Stimulated activated CD4-positive, alpha-beta T cell treated with anti-CD3 and anti-CD28 coated beads, TNF-alpha, amount 100 ng/mL, for 1 hour (primary cell): ENCODE data around the gene IMPG1.
"Not testable (repeated sequence)": the region's sequence is repeated elsewhere in the genome, so short reads cannot be mapped to it uniquely, and the experiment has no call there.

Experiments used
- DNase-seq, 3 donors: peaks; one replicate each; pipeline ENCODE4 v3.0.0-alpha.2; 2020; ENCODE audit warnings: low read depth in 3 of 3, low spot score in 1 of 3

Gene IMPG1

DNA sequence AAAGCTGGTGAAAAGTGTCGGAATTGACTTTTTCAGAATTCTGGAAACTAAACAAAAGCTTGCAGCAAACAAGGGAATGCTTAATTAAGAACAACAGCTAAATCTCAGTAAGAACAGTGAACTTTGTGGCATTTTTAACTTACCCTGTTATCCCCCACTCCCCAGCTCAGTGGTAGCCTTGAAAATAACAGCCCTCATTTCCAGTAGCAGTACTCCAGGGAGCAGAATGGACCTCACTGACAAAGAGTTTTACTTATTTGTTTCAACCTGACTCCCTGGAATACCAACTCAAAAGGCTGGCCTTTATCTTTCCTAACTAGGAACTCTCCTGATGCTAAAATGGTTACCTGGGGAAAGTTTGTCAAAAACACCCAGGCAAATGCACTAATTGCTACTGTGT lies 108.9 kb downstream of the IMPG1 start:
- DNase-seq, result no peak

DNA sequence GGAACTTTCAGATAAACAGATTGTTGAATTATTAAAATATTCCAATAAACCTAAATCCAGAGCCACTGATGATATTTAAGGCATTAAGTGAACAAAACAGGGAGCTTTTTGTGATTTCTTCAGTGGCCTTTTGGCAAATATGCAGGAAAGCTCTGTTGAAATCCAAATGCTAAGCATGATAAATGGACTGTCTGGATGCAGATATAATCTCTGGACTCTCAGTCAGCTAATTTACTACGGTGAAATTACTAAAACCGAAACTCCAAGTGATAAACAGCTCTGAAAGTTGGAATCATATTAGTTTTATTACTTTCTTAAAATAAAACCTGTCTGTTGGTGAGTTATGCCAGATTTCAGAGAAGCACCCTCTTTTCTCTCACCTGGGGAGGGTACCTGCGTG lies 120.3 kb downstream of the IMPG1 start:
- DNase-seq, result no peak

DNA sequence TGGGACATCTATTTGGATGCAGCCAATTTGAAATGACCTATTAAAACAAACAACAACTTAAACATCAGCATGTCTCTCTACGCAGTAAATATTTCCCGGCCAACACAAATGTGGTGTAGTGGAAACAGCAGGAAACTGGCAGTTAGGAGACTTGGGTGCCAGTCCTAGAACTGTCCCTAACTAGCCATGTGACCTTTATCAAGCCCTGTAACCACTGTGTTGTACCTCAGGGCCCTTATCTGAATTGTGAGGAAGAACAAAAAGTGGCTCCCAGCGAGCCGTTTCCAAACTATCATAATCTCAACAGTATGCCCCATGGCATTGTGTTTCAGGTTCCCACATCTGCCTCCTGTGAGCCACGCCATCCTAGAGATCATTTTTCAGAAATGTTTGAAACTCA lies 124.5 kb downstream of the IMPG1 start:
- no peak for DNase-seq

DNA sequence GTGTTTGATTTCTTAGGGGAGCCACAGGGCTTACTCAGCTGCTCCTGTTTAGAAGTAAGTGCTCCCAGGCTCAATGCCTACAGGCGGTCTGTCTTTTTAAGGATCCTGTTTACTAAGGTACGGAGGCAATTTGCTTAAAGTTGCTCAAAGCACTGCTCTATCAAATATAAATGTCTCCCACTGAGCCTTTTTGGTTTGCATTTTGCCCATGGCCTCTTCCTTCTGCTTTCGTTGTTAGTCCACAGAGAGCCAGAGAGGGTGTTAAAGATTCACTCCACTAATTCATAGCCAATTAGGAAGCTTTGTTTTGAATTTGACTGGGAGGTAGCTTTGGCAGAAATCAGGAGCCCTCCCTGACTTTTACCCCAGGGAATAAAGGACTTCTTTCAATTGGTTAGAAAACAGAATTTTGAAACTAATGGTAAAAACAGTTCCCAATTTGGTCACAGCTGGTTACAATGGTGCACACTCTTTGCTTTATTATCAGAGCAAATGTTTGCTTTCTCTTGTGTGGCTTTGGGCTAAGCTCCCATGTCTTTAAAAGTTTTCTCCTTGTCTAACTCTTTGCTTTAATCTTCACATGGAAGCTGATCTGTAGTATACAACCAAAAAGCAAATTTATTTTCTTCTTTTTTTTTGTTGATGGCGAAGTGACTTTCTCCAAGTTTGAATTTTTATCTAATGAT lies 126.2 kb downstream of the IMPG1 start:
- no peak for DNase-seq

DNA sequence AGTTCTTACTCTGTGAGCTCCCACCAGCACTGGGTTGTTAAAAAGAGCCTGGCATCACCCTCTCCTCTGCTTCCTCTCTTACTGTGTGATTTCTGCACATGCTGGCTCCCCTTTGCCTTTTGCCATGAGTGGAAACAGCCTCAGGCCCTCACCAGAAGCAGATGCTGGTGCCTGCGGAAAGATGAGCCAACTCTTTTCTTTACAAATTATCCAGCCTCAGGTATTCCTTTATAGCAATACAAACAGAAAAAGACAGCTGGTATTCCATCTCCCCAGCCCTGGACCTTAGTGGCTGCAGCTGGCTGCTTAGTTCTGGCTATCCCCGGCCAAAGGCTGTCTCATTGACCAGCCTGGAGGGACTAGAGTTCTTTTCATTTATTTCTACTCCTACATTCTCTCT lies 129.1 kb downstream of the IMPG1 start:
- no peak for DNase-seq

DNA sequence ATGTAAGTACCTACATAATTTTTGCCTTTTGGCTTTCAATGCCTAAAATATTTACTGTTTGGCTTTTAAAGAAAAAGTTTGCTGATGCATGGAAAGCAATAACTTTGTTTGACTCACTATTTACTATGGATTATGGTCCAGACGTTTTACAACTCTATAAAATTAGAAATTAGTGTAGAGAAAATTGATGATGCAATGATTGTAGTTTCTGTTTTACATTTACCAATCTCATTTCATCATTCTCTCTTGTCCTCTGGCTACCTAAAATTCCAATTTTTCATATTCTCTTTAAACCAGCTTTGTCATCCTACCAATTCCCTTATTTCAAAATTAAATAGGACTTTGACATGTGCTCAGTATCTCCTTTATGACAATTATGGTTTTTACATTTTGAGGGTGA lies 131.0 kb downstream of the IMPG1 start:
- no peak for DNase-seq

DNA sequence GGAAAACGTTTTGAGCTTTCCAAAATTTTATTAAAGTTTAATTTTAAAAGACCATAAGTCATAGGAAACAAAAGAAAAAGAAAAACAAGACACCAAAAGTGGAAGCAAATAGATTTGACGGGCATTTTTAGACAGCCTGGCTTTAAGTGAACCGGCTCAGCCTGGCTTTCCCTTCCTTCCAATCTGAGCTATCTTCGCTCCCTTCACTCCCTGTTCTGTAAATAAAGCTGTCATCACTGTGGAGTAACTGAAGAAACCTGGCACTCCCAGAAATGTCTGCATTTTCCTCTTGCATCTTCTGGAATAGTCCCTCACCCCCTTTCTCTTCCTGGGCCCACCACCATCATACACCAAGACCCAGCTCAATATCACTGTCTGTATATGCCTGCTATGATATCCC lies 131.9 kb downstream of the IMPG1 start:
- DNase-seq, result no peak

DNA sequence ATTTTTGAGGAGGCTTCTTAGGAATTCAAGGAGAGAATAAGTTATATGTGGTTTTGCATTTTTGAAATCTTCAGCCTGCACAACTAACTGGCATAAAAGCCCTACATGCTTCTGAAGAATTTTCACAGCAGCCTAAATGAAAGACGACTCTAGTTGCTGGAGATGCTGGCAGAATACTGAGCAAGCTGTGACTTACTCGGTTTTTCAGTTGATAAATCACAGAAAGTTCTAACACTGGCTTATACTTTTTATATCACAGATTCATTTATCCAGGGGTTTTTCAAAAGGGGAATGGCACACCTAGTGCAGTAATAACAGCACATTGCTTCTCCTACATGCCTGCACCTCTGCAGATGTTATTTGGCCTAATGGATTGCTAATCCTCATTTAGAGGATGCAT lies 134.6 kb downstream of the IMPG1 start:
- no peak for DNase-seq

DNA sequence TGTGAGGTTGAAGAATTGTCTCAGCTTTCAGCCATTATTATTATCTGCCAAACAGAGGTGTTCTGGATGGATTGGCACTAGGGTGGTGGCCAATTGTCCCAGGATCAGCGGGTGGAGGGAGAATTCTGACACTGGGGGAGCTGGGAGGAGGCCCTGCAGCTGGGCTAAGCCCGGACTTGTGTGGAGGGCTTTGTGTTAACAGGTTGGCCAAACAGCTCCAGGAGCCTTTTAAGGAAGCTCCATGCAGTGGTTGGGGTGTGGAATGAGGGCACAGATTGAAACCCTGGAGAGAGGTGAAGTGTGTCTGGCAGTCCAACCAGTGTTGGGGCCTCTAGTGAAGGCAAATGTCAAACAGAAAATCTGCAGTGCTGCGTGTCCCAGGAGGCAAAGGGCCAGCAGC lies 135.8 kb downstream of the IMPG1 start:
- DNase-seq, result no peak

DNA sequence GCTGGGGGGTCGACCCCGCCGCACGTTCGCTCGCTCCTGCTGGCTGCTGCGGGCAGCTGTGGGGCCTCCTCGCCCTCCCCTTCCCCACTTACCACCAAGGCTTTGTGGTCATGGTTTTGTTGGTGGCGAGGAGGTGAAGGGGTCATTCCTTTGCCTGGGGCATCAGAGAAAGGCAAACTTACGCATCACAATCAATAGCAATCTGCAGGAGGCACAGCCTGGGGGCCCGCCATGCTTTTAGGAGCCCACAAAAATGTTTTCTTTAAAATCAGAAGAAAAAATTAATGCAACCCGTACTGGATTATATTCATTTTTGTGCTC lies 137.0 kb downstream of the IMPG1 start:
- no peak for DNase-seq

DNA sequence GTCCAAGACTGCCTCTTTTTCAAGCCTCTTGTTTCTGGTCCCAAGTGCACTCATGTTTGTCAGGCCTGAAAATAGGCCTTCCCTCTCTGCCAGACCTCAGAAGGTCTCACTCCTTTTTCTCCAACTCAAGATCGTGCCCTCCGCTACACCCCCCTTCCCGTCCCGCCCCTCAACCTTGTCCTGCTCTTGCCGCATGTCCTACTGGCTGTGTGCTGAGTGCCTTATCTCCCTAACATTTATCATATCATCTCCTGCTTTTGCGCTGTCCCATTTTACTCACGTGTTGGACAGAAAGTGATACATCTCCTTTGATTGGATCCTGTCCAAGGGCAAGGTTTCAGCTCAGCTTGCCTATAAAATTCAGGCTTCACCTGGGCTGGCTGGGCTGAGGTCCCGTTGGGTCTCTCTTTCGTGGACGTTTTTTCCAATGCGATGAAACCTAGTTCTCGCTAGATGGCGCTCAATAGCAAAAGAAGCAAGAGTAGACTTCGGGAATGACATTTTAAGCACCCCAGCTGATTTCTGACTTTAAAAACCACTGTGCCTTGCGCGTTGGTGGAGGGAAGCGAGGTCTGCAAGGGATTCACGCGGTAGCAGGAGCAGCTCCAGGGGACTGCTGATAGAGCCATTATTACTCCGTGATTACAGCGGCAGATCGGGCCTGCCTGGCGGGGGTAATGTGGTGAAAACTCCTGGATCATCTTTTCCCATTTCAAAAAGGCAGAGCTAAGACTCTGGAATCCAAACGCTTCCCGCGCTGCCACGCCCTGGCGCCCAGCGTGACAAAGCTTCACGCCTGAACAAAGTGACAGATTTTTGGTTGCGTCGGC lies 137.6 kb downstream of the IMPG1 start:
- no peak for DNase-seq

DNA sequence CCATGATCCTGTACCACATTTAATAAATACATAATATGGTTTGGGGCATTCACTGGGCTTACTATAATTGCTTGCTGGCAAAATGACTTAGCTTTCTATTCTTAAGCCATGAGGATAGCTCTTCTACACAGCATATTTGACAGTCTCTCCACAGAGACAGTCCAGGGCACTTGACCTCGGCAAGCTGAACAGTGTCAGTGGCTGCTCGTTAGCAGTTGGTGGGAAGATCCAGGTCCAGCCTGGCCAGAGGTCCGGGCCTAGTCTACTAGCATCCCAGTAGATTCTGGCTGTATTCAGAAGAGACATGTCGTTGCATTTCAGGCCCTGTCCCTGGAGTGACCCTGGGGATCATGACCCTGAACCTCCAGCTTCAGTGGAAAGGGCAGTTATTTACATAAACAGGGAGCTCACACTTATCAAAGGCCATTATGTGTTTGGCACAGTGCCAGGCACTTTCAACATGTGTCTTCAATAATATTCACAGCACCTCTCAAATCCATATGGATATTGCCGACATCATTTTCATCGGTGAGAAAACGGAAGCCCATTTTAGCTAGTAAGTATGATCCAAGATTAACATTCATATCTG lies 139.0 kb downstream of the IMPG1 start:
- DNase-seq, result no peak

DNA sequence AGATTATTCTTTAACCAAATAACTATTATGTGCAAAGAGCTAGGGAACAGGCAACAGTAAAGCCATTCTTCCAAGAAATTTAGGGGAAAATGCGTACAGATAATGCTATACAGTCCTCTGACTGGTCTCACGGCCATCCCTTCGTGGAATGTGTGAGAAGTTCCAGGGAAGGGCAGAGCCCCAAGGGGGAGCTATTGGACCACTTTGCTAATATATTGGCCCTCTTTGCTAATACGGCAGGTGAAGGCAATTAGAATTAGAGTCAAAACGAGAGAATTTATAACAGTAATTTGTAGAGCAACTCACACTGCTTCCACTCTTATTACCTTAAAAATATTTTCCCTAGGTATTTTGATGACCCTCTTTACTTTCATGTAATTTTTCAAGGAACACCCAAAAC lies 140.4 kb downstream of the IMPG1 start:
- no peak for DNase-seq

DNA sequence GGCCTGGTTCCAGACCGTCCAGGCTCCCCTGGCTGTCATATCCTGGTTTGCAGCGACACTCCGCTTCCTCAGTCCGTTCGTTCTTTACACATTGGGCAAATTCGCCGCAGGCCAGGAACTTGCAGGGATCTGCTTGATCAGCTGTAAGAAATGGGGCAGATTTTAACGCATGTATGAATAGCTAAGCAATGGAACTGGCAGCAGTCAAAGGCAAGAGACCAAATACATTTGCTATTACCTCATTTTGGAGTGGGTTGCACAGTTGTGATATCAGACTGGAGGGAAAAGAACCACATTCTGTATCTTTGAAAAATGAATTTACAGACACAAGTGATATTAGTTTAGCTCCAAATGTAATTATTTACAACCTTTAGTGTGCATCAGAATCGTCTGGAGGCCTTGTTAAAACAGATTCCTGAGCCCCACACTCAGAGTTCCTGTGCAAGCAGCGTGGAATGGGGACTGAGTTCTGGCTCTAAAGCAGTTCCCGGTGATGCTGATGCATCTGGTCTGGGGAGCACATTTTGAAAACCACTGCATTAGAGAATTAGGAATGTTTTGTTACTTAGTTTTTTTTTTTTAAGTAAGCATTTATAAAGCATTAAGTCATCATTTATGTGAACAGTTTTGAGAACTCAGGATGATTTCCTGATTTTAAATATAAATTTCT lies 141.3 kb downstream of the IMPG1 start:
- DNase-seq, result no peak

DNA sequence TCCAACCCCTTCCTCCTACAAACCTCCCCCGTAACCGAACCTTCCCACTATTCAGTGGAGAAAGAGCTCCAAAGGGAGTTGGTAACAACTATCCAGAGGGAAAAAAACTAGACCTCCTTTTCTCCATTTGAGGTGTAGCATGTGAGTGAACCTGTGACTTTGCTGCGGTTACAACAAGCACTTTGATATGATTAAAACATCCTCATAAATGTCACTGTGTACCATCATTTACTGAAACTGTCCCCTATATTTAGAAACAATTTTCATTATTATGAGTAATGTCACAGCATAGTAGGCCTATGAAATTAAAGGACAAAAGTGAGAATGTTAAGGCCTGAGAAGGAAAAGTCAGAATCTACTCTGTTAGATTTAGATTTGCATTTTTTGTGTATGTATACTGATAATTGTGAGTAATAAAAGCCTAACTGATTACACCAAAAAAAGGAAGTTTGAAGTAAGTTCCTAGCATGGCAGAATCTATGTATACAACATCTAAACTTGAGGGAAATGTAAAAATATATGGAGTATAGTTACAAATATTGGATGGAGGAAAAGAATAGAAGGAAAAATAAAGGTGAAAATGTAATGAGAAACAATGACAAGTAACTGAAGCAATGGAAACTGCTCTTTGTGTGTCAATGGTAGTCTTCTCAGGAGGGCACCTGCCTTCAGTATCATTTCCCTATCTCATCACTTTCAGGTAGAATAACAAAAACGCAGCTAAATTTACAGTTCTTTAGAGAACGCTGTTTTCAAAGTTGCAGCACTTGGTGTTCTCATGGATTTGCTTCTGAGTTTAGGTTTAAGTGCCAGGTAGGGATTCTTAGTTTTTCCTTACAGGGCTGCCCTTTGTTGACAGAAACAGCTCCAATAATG lies 145.9 kb downstream of the IMPG1 start:
- DNase-seq, result no peak

DNA sequence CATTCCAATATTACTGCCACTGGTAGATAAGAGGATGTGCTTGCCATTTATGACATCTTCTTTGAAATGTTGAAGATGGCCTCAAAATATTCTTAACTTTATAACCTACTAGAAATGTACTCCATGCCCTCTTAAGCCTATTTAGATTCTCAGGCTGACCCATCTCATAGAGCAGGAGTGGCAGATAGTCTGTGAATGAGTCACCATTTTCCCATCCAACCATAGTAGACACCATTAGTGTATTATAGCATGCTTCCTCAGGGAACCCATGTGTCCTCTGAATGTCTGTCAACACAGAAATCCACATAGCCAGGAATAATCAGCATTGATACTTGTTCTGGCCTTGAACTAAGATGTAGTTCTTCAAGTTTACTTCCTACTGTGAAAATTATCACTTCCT lies 150.2 kb downstream of the IMPG1 start:
- no peak for DNase-seq

DNA sequence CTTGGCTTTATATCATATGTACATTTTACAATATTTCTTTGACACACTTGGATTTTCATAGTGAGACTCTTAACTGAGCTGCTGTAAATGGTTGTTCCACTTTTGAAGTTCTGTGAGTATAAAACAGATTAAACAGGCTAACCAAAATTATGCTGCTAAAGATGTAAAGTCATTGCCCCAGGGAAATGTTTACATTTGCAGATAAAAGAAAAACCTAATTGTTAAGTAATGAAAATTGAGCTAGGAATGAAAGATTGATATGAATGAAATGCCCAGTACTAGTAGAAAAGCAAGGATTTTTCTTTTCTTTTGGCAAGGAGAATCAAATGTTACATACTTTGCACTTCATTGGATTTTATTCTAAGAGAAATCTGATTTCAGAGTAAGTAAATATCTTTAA lies 159.4 kb downstream of the IMPG1 start:
- DNase-seq, result no peak

DNA sequence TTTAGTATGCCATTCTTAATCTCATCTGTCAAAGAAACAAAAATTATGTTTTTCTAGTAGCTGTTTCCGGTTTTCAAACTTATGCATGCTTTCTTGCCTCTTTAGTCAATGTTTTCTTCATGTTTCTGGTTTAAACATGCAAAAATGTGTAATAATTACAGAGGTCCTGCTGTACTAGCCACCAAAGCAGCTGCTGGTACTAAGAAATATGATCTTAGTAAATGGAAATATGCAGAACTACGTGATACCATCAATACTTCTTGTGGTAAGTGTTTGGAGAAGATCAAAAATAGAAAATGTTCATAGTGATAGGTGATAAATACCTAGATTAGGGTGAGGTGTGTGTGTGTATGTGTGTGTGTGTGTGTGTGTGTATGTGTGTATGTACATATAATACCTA lies 165.0 kb downstream of the IMPG1 start:
- DNase-seq, result no peak

DNA sequence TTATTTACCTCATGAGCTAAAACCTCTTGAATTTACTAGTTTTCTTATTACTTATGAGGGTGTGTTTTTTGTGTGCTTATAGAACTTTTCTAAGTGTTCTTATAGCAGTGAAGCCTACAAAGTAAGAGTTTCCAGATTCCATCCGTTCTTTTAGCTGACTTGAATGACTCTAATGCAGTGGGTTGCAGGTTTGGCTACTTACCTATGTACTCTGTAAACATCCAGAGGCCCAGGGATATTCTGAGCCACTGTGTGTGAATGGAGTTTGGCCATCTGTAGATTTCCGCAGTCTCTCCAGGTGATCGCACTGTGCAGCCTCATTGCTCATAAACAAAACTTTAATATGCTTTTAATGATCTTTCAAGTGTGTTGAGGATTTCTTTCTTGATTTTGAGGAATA lies 165.6 kb downstream of the IMPG1 start:
- DNase-seq, result no peak

DNA sequence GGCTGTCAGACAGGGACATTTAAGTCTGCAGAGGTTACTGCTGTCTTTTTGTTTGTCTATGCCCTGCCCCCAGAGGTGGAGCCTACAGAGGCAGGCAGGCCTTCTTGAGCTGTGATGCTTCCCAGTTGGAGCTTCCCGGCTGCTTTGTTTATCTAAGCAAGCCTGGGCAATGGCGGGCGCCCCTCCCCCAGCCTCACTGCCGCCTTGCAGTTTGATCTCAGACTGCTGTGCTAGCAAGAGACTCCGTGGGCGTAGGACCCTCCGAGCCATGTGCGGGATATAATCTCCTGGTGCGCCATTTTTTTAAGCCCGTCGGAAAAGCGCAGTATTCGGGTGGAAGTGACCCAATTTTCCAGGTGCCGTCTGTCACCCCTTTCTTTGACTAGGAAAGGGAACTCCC lies 167.3 kb downstream of the IMPG1 start:
- not testable (repeated sequence) for DNase-seq

DNA sequence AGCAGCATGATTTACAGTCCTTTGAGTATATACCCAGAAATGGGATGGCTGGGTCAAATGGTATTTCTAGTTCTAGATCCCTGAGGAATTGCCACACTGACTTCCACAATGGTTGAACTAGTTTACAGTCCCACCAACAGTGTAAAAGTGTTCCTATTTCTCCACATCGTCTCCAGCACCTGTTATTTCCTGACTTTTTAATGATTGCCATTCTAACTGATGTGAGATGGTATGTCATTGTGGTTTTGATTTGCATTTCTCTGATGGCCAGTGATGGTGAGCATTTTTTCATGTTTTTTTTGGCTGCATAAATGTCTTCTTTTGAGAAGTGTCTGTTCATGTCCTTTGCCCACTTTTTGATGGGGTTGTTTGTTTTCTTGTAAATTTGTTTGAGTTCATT lies 172.2 kb downstream of the IMPG1 start:
- not testable (repeated sequence) for DNase-seq
